Stimulated activated CD4-positive, alpha-beta T cell treated with anti-CD3 and anti-CD28 coated beads, Interleukin-1b, Interleukin-23, amount 100 ng/mL, for 24 hours (primary cell): ENCODE results near the gene VSTM2B.
A peak's percentile ranks its signal among the peaks of the same experiment; 100 is the strongest.

Experiments
- DNase-seq, 4 experiments: peaks; one replicate each; pipeline ENCODE4 v3.0.0-alpha.2; 2020; ENCODE audit warnings: low read depth in 4 of 4, low spot score in 1 of 4

Gene VSTM2B

GRCh38 chr19:29587059-29587458 lies 61.3 kb downstream of the VSTM2B start:
- DNase-seq, result no peak

- DNase-seq, result peak in 2 of 4 experiments; percentile 32 to 54
Measured at GRCh38 chr19:29587518-29587986, 61.8 kb downstream of the VSTM2B start.

- DNase-seq, result no peak
Measured at GRCh38 chr19:29588095-29588494, 62.3 kb downstream of the VSTM2B start.

- DNase-seq, result no peak
Measured at GRCh38 chr19:29590278-29590677, 64.5 kb downstream of the VSTM2B start.

GRCh38 chr19:29591670-29592069 lies 65.9 kb downstream of the VSTM2B start:
- DNase-seq, result no peak

GRCh38 chr19:29593869-29594268 lies 68.1 kb downstream of the VSTM2B start:
- DNase-seq, result no peak

- DNase-seq, result no peak
Measured at GRCh38 chr19:29596080-29596727, 70.4 kb downstream of the VSTM2B start.

GRCh38 chr19:29596885-29597525 lies 71.2 kb downstream of the VSTM2B start:
- DNase-seq, result no peak

GRCh38 chr19:29598036-29598435 lies 72.2 kb downstream of the VSTM2B start:
- DNase-seq, result no peak

- no peak for DNase-seq
Measured at GRCh38 chr19:29598496-29598895, 72.7 kb downstream of the VSTM2B start.

GRCh38 chr19:29603308-29603707 lies 77.5 kb downstream of the VSTM2B start:
- DNase-seq, result no peak

- peak; percentile 94 to 99 (median 99) for DNase-seq
Measured at GRCh38 chr19:29605653-29606419, 80.0 kb downstream of the VSTM2B start, which contains the start of gene POP4. POP4 (plus strand) TSS chr19:29606283; CDS start chr19:29606319, 36 bp downstream.

- no peak for DNase-seq
Measured at GRCh38 chr19:29606420-29606747, 80.6 kb downstream of the VSTM2B start.

GRCh38 chr19:29609636-29610035 lies 83.8 kb downstream of the VSTM2B start:
- no peak for DNase-seq

- DNase-seq, result no peak
Measured at GRCh38 chr19:29610213-29610573, 84.4 kb downstream of the VSTM2B start.

GRCh38 chr19:29610574-29611271 lies 84.9 kb downstream of the VSTM2B start:
- DNase-seq, result peak; percentile 64 to 74 (median 70)

GRCh38 chr19:29612121-29612520 lies 86.3 kb downstream of the VSTM2B start:
- no peak for DNase-seq

- no peak for DNase-seq
Measured at GRCh38 chr19:29612801-29613595, 87.2 kb downstream of the VSTM2B start.

- no peak for DNase-seq
Measured at GRCh38 chr19:29614046-29614445, 88.3 kb downstream of the VSTM2B start.
